HG02981 (cell line): Measurements from ENCODE around the gene DLG1.

Experiments
- ATAC-seq: cut with Tn5 transposase; IDR thresholded peaks from one replicate; pipeline ENCODE4 v1.9.1; 2021; ENCODE audit warnings: mild to moderate bottlenecking, moderate library complexity; ENCODE audit not compliant: unreplicated experiment

Gene DLG1

DNA sequence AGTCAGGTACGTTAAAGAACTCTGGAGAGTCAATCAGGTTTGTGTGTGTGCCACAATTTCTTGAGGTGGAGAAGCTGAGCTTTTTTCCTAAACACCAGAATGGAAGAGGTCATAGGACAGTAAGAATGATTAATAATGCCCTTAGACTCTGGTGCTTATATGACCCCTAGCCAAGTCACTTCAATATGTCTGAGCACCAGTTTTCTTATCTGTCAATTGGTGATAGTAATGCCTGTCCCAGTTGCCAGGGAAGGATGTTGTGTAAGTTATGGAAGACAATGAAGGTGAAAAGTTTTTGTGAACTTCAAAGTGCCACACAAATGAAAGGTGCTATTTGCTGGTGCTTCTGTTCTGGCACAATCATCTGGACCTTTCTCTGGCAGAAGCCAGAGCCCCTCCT lies 22.2 kb upstream of the DLG1 start:
- ATAC-seq, result no peak

GRCh38 chr3:197317250-197317963 lies 19.0 kb upstream of the DLG1 start:
- ATAC-seq, result no peak

DNA sequence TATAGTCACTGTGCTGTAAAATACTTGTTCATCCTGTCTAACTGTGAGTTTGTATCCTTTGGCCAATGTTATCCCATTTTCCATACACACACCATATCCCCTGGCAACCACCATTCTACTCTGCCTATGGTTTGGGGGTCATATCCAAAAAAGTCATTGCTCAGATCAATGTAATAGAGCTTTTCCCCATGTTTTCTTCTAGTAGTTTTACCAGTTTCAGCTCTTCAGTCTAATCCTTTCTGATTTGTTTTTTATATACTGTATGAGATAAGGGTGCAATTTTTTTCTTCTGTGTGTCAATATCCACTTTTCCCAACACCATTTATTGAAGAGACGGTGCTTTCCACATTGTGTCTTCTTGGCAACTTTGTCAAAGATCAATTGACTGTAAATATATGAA lies 14.0 kb upstream of the DLG1 start:
- no peak for ATAC-seq

DNA sequence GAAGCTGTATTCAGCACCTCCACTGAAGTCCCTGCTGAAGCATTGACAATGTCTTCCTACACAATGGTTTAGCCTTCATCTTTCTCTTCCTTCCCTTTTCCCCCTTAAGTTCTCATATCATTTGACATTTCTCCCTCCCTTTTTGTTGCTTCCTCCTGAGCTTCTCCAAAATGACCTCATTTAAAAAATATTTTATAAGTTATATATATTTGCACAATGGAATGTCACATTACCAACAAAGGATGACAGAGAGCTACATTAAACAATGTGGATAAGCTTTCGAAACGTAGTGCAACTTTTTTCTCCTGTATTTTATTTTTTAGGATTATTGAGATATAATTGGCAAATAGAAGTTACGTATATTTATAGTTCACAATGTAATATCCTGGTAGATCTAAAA lies 13.2 kb upstream of the DLG1 start:
- ATAC-seq, result no peak

DNA sequence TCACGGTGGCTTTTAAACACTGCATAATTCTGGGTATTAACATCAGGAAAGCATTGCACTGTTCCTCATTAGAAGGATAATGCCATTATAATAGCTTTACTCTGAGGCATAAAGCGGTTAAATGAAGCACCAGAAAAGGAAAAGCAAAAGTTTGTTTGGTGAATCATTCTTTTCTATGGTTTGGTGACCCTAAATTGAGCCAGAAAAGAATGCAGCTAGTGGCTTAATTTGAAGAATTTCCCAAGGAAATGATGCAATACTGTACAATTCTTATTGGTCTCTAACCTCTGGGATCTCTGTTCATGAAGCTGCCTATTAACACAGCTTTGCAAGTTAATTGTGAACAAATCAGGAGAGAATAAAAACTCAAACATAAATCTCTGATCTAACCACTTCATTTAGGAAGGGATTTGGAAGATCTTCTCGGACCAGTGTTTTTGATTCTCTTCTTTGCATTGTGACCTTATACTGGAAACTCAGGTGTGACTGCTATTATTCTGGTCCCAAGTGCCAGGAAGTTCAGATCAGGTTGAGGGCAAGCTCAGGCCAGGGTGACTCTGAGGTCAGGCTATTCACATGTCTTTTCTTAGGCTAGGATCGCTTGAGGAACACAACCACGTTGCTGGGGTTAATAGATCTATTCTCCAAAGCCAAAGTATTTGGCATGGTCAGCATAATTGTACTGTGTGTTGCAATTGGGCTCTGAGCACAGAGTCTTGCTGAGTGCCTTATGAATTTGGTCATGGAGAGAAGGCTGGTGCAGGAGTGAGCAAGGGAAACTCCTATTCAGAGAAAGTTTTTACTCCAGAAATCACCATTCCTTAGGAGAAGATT lies 11.3 kb upstream of the DLG1 start:
- ATAC-seq, result no peak

DNA sequence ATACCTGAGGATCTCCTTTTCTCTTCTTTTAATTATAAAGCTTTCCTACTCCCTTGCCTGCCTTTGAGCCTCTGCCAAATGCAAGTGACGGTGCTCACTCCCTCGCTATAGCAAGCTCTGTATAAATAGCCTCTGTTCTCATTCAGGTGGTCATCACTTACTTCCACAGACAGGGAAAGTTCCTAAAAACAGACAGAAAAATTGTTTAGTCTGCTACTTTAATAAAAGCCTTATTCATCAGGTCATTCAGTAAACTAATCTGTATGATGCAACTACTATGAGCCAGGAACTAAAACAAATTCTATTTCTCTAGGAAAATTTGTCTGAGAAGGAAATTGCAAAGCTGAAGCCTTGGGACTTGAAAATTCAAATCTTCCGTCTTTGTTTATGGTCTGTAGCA lies 10.2 kb upstream of the DLG1 start:
- no peak for ATAC-seq

DNA sequence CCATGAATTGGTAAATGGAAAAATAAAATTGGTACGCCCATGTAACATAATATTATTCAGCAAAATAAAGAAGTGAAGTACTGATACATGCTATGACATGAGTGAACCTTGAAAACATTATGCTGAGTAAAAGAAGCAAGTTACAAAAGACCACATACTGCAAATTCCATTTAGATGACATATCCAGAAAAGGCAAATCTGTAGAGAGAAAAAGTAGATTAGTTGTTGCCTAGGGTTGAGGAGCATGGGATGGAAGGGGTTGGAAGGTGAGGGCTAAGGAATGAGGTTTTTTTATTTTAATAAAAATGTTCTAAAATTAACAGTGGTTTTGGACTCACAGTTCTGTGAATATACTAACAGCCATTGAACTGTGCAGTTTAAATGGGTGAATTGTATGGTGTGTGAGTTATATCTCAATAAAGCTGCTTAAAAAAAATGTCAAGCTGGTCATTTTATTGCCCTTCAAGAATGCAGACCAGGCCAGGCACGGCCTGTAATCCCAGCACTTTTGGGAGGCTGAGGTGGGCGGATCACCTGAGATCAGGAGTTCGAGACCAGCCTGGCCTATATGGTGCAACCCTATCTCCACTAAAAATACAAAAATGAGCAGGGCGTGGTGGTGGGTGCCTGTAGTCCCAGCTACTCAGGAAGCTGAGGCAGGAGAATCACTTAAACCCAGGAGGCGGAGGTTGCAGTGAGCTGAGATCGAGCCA lies 8.1 kb upstream of the DLG1 start:
- ATAC-seq, result no peak

GRCh38 chr3:197305854-197306253 lies 7.4 kb upstream of the DLG1 start:
- ATAC-seq, result peak; percentile 93

DNA sequence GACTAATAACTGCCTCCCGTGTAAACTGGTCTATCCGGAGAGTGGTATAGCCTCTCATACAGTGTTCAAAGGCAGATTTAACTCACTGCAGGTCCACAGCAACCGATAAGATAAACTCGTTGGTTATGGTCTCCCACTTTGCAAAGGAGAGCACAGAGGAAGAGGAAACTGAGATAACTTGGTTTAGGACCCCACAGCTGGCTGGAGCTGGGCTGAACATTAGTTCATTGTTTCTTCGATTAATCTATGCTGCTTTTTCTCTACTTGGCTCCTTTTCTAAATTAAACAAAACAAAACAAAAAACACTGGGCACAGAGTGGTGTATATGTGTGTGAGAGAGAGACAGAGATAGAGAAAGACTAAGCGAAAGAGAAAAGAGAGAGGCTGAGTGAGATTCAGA lies 5.0 kb upstream of the DLG1 start:
- ATAC-seq, result no peak

GRCh38 chr3:197302696-197303341 lies 4.4 kb upstream of the DLG1 start:
- ATAC-seq, result no peak

DNA sequence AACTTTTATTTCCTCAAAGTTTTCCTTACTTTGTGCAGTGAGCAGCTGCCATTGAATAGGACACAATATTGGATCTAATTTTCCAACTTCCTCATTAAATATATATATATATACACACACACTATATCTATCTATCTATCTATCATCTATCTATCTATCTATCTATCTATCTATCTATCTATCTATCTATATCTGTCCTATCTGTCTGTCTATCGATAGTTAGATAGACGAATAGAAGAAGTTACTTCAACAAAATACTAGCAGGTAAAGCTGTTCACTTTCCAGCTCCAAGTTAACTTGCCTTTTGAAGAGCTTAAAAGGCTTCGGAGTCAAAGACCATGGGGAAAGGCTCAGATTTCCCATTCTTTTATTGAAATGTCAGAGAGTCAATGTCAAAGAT lies 3.6 kb upstream of the DLG1 start:
- no peak for ATAC-seq

GRCh38 chr3:197300361-197300760 lies 1.9 kb upstream of the DLG1 start:
- ATAC-seq, result no peak

DNA sequence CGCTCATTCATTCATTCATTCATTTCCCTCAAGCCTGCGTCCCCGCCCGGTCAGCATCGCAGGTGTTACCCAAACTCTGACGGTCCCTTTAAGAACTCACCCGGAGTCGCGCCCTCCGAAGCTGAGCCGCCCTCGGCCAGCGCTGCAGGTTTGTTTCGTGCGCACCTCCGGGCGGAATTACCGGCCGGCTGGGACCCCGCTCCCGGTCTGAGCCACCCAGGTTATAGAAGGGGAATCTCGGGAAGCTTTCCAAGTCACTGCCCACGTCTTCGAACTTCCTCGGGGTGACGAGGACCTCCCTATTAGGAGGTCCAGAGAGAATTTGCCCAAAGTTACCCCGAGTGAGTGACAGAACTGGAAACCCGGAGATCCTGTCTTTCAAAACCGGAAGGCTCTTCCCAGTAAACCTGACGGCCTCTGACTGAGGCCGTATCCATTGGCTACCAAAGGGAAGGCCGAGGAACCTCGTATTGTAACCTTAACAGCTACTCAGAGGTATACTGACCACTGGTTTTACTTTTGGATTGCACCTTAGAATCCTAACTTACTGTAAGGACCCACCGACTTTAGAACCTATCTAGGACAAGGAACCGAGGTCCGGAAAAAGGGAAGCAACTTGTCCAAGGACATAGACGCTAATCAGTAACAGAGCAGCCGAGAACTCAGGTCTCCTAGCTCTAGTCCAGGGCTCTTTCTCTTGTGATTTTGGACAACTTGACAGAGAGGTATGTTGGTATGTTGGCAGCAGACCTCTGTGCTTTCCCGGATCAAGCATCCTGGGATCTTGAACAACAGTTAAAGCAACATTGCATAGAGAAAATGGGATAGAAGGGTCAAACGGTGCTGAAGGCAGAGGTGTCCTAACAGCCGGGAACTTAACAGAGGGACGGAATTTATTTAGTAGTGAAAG lies 788 bp upstream of the DLG1 start:
- ATAC-seq, result peak; percentile 29

DNA sequence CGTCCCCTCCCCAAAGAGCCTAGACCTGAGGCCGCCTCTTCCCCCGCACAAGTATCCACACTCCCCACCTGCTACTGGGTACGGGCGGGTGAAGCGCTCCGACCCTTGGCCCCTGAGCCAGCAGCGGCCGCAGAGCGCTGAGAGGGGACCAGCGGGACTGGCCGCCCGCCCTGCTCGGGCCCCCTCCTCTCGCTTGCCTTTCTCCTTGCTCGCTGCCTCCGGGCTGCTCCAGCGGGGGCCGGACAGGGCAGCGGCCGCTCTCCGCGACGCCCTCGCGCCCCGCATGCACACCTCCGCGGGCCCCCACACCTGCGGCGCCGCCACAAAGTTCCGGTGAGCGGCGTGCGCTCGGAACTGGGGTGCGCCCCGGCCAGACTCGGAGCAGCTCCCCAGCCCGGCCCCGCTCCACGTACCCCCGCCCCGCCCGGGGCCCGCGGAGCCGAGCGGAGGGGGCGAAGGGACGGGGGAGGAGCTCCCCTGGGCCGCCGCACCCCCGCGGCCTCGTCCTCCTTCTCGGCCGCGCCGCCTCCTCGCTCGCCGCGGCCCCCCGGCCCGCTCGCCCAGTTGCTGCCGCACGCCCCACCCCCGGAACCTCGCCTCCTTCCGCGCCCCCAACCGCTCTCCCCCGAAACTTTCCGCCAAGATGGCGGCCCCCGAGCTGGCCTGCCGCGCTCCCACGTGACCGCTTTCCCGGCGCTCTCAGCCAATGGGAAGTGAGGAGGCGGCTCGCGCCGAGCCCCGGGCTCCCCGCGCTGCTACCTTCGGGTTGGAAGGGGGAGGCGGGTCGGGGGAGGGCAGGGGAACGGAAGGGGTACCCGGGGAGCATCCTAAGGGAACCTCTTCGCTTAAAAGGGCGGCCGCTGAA lies 704 bp downstream of the DLG1 start:
- peak; percentile 69 for ATAC-seq

- no peak for ATAC-seq
These were observed 1.4 kb downstream of the DLG1 start for GRCh38 chr3:197297002-197297401.

DNA sequence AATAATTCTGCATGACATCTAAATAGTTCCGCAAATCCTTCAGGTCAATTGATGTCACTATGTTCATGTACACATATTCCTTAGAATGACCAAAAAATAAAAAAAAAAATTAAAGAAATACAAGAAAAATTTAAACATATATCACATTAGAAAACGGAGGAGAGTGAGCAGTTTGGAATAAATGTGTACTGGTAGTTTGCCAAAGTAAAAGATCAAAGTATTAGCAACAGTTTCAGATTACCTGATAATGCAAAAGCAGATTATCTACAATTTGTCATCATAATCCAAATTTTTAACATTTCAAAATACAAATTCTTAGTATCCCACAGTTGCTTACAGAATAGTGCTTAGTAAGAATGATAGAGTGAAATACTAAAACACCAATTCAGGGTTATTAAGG lies 1.9 kb downstream of the DLG1 start:
- no peak for ATAC-seq

GRCh38 chr3:197295871-197296270 lies 2.5 kb downstream of the DLG1 start:
- no peak for ATAC-seq

- no peak for ATAC-seq
These were observed 4.7 kb downstream of the DLG1 start for GRCh38 chr3:197293605-197294237.

DNA sequence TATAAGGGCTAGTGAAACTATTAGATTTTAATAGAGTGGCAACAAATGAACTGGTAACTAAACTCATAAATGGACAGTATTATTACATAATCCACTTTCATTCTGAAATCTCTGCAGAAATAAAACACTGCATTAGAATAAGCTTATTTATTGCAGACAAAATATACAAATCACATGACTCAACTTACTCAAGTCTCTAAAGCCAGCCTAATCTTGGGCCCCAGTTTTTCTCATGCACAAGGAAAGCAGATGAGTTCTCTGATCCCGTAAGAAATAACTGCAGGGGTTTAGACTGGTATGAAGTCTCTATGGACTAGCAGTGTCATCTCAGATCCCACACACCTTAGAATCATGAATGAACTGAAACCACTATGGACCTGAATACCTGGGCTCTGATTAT lies 5.8 kb downstream of the DLG1 start:
- no peak for ATAC-seq
